Osteoblast (primary cell): ENCODE data around the gene PAQR4. TPM values are rescaled to one million over a fixed set of nuclear protein-coding genes. Genes with fewer than 3 reads are reported as not detected.

Experiments
- DNase-seq: peaks from one replicate; pipeline ENCODE4 v3.0.0; 2011; ENCODE audit warnings: low spot score, mixed read lengths; ENCODE audit not compliant: insufficient read length; ENCODE audit errors: missing footprints
- H2AFZ ChIP-seq: 2 replicates; pipeline ENCODE4 v1.6.0; 2011; ENCODE audit warnings: mild to moderate bottlenecking, low read length
- H3K27ac ChIP-seq: 2 replicates; pipeline ENCODE4 v1.5.1; 2011; ENCODE audit warnings: mild to moderate bottlenecking, low read depth, low read length, moderate library complexity
- H3K27me3 ChIP-seq: 2 replicates; pipeline ENCODE4 v1.6.0; 2012; ENCODE audit warnings: mild to moderate bottlenecking, control low read depth, inconsistent platforms, low read length, moderate library complexity; ENCODE audit not compliant: insufficient read depth
- H3K36me3 ChIP-seq: 2 replicates; pipeline ENCODE4 v1.5.1; 2011; ENCODE audit warnings: mild to moderate bottlenecking, low read length, control low read depth, moderate library complexity; ENCODE audit not compliant: insufficient read depth
- H3K4me1 ChIP-seq: 2 replicates; pipeline ENCODE4 v1.5.1; 2011; ENCODE audit warnings: mild to moderate bottlenecking, low read length, control low read depth, moderate library complexity; ENCODE audit not compliant: insufficient read depth
- H3K4me2 ChIP-seq: 2 replicates; pipeline ENCODE4 v1.6.0; 2011; ENCODE audit warnings: mild to moderate bottlenecking, low read length; ENCODE audit not compliant: insufficient read depth
- H3K4me3 ChIP-seq: fragments of 200-600 bp; sonication (generic); 3 replicates; pipeline ENCODE4 v1.5.1; 2012; ENCODE audit warnings: mild to moderate bottlenecking, low read length, inconsistent platforms; ENCODE audit not compliant: insufficient read depth
- H3K79me2 ChIP-seq: 2 replicates; pipeline ENCODE4 v1.6.0; 2012; ENCODE audit warnings: mild to moderate bottlenecking, low read length, control low read depth, inconsistent platforms; ENCODE audit not compliant: insufficient read depth
- H3K9me3 ChIP-seq: 2 replicates; pipeline ENCODE4 v1.5.1; 2011; ENCODE audit warnings: low read depth, low read length, control low read depth
- H4K20me1 ChIP-seq: 2 replicates; pipeline ENCODE4 v1.6.0; 2012; ENCODE audit warnings: mild to moderate bottlenecking, low read length, control low read depth; ENCODE audit not compliant: insufficient read depth
- total RNA-seq: library from RNA; depleted of rRNA; stranded (reverse); fragments of >200 nt; gene quantifications from 2 replicates; pipeline ENCODE4 v1.2.3, GENCODE V29; 2012
- TF ChIP-seq, protein P1 (sequence below): IDR thresholded peaks from 2 replicates; pipeline ENCODE4 v1.5.1; 2011; ENCODE audit warnings: mild to moderate bottlenecking, low read depth, low read length, moderate library complexity; ENCODE audit errors: extremely low read depth

Gene PAQR4
- total RNA-seq, 1 donor, result 1.8 TPM

DNA sequence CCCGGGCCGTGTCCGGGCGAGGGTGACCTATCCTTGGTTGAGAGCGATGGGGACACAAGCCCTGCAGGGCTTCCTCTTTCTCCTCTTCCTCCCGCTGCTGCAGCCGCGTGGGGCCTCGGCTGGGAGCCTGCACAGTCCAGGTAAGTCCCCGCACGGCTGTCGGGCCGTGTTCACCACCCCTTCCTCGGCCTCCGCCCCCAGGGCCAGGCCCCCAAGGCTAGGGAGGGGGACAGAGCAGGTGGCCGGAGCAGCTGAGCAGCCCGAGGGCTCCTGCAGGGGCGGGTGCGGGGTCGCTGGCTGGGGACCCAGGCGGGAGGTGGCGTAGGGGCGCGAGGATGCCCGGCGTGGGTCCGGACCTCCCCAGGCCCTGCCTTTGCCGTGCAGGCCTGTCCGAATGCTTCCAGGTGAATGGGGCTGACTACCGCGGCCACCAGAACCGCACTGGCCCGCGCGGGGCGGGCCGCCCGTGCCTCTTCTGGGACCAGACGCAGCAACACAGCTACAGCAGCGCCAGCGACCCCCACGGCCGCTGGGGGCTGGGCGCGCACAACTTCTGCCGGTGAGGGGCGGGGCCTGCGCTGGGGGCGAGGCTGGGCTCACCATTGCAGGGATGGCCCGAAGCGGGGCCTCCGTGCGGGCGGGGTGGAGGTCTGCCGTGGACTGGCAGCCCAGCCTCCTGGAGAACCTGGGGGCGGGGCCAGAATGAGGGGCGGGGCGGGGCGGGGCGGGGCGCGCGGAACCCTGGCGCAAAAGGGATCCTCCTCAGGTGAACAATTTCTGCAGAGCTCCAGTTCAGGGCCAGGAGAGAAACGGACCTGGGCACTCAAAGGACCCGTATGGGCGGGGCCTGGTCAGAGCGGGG, 4.4 kb upstream of the PAQR4 start:
- Histone ChIP-seq H3K27ac (no peak overlapping the region), H2AFZ (no peak overlapping the region), H4K20me1 (peaks cover 4% of the 10 kb centered on the region), H3K4me2 (no peak overlapping the region), H3K9me3 (no peaks in the 10 kb centered on the region), H3K27me3 (peaks cover 58% of the 10 kb centered on the region), H3K36me3 (no peaks in the 10 kb centered on the region), H3K4me1 (peaks cover 2% of the 10 kb centered on the region), H3K4me3 (no peak overlapping the region), H3K79me2 (no peaks in the 10 kb centered on the region)
- TF ChIP-seq, protein P1, sequence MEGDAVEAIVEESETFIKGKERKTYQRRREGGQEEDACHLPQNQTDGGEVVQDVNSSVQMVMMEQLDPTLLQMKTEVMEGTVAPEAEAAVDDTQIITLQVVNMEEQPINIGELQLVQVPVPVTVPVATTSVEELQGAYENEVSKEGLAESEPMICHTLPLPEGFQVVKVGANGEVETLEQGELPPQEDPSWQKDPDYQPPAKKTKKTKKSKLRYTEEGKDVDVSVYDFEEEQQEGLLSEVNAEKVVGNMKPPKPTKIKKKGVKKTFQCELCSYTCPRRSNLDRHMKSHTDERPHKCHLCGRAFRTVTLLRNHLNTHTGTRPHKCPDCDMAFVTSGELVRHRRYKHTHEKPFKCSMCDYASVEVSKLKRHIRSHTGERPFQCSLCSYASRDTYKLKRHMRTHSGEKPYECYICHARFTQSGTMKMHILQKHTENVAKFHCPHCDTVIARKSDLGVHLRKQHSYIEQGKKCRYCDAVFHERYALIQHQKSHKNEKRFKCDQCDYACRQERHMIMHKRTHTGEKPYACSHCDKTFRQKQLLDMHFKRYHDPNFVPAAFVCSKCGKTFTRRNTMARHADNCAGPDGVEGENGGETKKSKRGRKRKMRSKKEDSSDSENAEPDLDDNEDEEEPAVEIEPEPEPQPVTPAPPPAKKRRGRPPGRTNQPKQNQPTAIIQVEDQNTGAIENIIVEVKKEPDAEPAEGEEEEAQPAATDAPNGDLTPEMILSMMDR, result no peak
- DNase-seq, result peak; percentile 94

DNA sequence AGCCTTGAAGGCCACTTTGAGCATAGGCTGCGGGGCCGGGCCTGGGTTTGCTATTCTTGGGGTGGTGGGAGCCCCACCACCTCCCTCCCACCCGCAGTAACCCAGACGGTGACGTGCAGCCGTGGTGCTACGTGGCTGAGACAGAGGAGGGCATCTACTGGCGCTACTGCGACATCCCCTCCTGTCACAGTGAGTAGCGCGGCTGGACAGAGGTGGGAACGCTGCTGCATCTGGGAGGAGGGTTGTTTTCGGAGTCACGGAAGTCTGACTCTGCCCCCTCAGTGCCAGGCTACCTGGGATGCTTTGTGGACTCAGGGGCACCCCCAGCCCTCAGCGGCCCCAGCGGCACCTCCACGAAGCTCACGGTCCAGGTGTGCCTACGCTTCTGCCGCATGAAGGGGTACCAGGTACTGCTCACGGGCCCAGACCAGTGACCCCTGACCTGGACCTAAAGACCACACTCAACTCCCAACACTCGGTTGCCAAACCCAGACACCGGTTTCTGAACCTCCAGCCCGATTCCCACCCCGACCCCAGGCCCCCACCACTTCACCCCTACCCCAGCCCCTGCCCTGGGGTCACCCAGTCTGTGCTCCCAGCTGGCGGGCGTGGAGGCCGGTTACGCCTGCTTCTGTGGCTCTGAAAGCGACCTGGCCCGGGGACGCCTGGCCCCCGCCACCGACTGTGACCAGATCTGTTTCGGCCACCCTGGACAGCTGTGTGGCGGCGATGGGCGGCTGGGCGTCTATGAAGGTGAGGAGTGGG, 2.9 kb upstream of the PAQR4 start:
- H3K4me2 ChIP-seq, result no peak overlapping the region
- DNase-seq, result peak; percentile 87
- no peak overlapping the region for H3K4me3 ChIP-seq
- TF ChIP-seq, protein P1, result no peak
- H2AFZ ChIP-seq, result no peak overlapping the region
- H3K9me3 ChIP-seq, result no peaks in the 10 kb centered on the region
- H3K4me1 ChIP-seq, result peaks cover 4% of the 10 kb centered on the region
- peaks cover 12% of the 10 kb centered on the region for H4K20me1 ChIP-seq
- H3K27ac ChIP-seq, result no peak overlapping the region
- H3K79me2 ChIP-seq, result peaks cover 2% of the 10 kb centered on the region
- peaks cover 58% of the 10 kb centered on the region for H3K27me3 ChIP-seq
- no peaks in the 10 kb centered on the region for H3K36me3 ChIP-seq

DNA sequence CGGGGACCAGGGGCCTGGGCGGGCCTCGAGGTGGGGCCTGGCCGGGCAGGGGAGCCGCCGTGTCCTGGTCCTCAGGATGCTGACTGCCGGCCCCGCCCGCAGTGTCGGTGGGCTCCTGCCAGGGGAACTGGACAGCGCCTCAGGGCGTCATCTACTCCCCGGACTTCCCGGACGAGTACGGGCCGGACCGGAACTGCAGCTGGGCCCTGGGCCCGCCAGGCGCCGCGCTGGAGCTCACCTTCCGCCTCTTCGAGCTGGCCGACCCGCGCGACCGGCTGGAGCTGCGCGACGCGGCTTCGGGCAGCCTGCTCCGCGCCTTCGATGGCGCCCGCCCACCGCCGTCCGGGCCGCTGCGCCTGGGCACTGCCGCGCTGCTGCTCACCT, 2.3 kb upstream of the PAQR4 start:
- Histone ChIP-seq H2AFZ (no peak overlapping the region), H3K4me2 (no peak overlapping the region), H3K36me3 (no peaks in the 10 kb centered on the region), H3K4me1 (peaks cover 4% of the 10 kb centered on the region), H3K9me3 (no peaks in the 10 kb centered on the region), H3K4me3 (no peak overlapping the region), H3K27me3 (peaks cover 57% of the 10 kb centered on the region), H4K20me1 (peaks cover 11% of the 10 kb centered on the region), H3K79me2 (peaks cover 2% of the 10 kb centered on the region), H3K27ac (no peak overlapping the region)
- peak; percentile 87 for DNase-seq
- TF ChIP-seq, protein P1, result no peak

DNA sequence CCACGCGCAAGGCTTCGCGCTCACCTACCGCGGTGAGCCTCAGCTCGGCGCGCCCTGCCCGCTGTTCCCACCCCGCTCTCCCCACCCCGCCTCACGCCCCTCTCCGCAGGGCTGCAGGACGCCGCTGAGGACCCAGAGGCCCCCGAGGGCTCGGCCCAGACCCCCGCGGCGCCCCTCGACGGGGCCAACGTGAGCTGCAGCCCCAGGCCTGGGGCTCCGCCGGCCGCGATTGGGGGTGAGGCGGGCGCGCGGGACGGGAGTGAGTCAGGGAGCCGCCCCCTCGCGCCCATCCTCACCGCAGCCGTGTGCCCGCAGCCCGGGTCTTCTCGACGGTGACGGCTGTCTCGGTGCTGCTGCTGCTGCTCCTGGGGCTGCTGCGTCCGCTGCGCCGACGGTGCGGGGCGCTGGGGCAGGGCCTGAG, 1.9 kb upstream of the PAQR4 start:
- H4K20me1 ChIP-seq, result peaks cover 12% of the 10 kb centered on the region
- peaks cover 2% of the 10 kb centered on the region for H3K79me2 ChIP-seq
- H3K27ac ChIP-seq, result no peak overlapping the region
- TF ChIP-seq, protein P1, result no peak
- H3K36me3 ChIP-seq, result no peaks in the 10 kb centered on the region
- no peak overlapping the region for H2AFZ ChIP-seq
- H3K27me3 ChIP-seq, result peaks cover 53% of the 10 kb centered on the region
- H3K4me2 ChIP-seq, result no peak overlapping the region
- H3K9me3 ChIP-seq, result no peaks in the 10 kb centered on the region
- no peak overlapping the region for H3K4me3 ChIP-seq
- DNase-seq, result peak; percentile 58
- peaks cover 4% of the 10 kb centered on the region for H3K4me1 ChIP-seq
